H1 (cell line): ENCODE measurements around the gene USH1G.

Experiments used
- BACH1 ChIP-seq: IDR thresholded peaks from 2 replicates; pipeline ENCODE4 v1.6.1; 2012; ENCODE audit warnings: low read length, improper control_type of control experiment
- CHD2 ChIP-seq: IDR thresholded peaks from 2 replicates; pipeline ENCODE4 v1.6.1; 2012; ENCODE audit warnings: low read length, improper control_type of control experiment
- TF ChIP-seq, protein P1 (sequence below), 3 experiments: IDR thresholded peaks; 1 replicate in 2 of 3; 2 replicates in 1 of 3; pipeline versions ENCODE4 v1.5.1 to v1.6.1; 2011; ENCODE audit warnings: low read length in 3 of 3, mild to moderate bottlenecking in 3 of 3, inconsistent platforms in 2 of 3, low read depth in 1 of 3, moderate library complexity in 1 of 3; ENCODE audit not compliant: insufficient read depth in 1 of 3; ENCODE audit errors: control extremely low read depth in 1 of 3

- TF ChIP-seq, protein P1, sequence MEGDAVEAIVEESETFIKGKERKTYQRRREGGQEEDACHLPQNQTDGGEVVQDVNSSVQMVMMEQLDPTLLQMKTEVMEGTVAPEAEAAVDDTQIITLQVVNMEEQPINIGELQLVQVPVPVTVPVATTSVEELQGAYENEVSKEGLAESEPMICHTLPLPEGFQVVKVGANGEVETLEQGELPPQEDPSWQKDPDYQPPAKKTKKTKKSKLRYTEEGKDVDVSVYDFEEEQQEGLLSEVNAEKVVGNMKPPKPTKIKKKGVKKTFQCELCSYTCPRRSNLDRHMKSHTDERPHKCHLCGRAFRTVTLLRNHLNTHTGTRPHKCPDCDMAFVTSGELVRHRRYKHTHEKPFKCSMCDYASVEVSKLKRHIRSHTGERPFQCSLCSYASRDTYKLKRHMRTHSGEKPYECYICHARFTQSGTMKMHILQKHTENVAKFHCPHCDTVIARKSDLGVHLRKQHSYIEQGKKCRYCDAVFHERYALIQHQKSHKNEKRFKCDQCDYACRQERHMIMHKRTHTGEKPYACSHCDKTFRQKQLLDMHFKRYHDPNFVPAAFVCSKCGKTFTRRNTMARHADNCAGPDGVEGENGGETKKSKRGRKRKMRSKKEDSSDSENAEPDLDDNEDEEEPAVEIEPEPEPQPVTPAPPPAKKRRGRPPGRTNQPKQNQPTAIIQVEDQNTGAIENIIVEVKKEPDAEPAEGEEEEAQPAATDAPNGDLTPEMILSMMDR (IDR thresholded peaks at IDR 0.05; ENCODE audit: control extremely low read depth in 1 of 3, insufficient read depth in 1 of 3, low read depth in 1 of 3, low read length in 3 of 3): no peak
- TF ChIP-seq CHD2: no peak
- no peak for TF ChIP-seq BACH1
These were observed 19.4 kb downstream of the USH1G start for GRCh38 chr17:74903671-74904070.
